ENCODE data around the gene OR1F1. TPM values are rescaled to one million over a fixed set of nuclear protein-coding genes. Genes with fewer than 3 reads are reported as not detected.

Gene OR1F1
- total and polyA plus RNA-seq, 2 donors (not counting 1 experiment from before 2014, with no cell fraction given) = 0.23 TPM; not detected in 1

DNA sequence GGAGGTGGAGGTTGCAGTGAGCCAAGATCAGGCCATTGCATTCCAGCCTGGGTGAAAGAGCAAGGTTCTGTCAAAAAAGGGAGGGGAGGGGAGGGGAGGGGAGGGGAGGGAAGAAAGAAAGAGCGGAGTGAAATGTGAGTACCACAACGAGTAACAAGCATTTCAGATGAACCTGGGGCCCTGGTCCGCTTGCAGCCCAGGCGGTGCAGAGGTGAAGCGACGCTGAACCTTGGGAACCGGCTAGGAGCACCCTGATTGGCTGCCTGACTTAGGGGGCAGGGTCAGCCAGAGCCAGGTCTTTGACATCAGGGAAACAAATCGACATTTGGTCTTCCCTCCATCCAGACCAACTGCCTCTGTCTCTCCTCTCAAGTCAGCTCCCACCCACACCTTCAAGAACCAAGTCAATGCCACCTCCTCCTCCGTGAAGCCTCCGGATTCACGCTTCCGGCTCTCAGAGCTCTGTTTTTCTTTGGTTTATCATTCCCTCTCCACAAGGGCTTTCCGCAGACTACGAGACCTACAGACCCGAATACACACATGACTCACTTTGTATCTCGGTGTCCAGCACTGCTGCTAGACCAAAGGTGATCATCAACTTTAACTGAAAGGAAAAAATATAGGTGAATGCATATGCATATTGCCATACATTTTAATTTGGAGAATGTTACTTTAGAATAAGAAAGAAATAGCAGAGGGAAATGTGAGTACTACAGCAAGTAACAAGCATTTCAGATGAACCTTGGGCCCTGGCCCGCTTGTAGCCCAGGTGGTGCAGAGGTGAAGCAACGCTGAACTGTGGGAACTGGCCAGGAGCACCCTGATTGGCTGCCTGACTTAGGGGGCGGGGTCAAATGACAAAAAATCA is 19.3 kb downstream of the OR1F1 start:
- Histone ChIP-seq H3K9ac (ENCODE audit: insufficient read depth, low read length) (no peak overlapping the region), H3K27me3 (ENCODE audit: control insufficient read depth, insufficient read depth, low read length) (no peaks in the 10 kb centered on the region), H3K36me3 (ENCODE audit: control insufficient read depth, insufficient read depth, low read length) (no peaks in the 10 kb centered on the region), H2AFZ (ENCODE audit: low read length) (no peak overlapping the region), H3K4me3 (replicated peaks in 1 of 4; ENCODE audit: control extremely low read depth in 1 of 4, insufficient read depth in 1 of 4, low read depth in 3 of 4, low read length in 4 of 4) (no peak overlapping the region), H4K20me1 (ENCODE audit: control insufficient read depth, extremely low read depth, insufficient read depth, low read length) (no peaks in the 10 kb centered on the region), H3K27ac (ENCODE audit: insufficient read depth, low read length) (no peak overlapping the region), H3K4me1 (ENCODE audit: control insufficient read depth, extremely low read depth, insufficient read depth, low read length) (no peaks in the 10 kb centered on the region), H3K9me3 (ENCODE audit: control insufficient read depth, insufficient read depth, low read depth, low read length) (no peaks in the 10 kb centered on the region), H3K4me2 (ENCODE audit: extremely low read depth, insufficient read depth, low read length) (no peak overlapping the region), H3K79me2 (ENCODE audit: control insufficient read depth, insufficient read depth, low read length) (no peaks in the 10 kb centered on the region)
- DNase-seq (ENCODE audit: low read depth in 2 of 2) = no peak
- TF ChIP-seq, protein P1, sequence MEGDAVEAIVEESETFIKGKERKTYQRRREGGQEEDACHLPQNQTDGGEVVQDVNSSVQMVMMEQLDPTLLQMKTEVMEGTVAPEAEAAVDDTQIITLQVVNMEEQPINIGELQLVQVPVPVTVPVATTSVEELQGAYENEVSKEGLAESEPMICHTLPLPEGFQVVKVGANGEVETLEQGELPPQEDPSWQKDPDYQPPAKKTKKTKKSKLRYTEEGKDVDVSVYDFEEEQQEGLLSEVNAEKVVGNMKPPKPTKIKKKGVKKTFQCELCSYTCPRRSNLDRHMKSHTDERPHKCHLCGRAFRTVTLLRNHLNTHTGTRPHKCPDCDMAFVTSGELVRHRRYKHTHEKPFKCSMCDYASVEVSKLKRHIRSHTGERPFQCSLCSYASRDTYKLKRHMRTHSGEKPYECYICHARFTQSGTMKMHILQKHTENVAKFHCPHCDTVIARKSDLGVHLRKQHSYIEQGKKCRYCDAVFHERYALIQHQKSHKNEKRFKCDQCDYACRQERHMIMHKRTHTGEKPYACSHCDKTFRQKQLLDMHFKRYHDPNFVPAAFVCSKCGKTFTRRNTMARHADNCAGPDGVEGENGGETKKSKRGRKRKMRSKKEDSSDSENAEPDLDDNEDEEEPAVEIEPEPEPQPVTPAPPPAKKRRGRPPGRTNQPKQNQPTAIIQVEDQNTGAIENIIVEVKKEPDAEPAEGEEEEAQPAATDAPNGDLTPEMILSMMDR (conservative IDR thresholded peaks at IDR 0.05 in 1 of 2, IDR thresholded peaks at IDR 0.05 in 1 of 2; ENCODE audit: low read depth in 1 of 2, low read length in 2 of 2) = no peak
- TF ChIP-seq EZH2 (IDR thresholded peaks at IDR 0.05; ENCODE audit: low read length, missing control alignments) = no peak

DNA sequence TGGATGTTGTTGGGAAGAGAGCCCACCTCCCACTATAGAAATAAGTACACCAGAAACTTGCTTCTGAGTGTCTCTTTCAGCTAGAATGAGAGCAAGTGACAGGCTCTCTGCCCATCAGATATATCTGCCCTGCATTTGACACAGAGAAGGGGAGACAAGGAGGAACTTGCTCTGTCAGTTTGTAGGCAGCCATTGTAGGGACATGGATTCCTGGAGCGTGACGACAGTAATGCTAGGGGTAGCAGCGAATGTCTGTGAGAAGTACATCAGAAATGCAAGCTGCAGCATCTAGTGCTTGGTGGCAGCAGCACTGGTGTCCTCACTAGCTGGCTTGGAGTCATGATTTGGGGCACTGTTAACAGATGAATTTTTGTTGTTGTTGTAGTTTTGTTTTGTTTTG is 24.0 kb downstream of the OR1F1 start:
- no peak overlapping the region for H3K4me3 ChIP-seq (replicated peaks in 1 of 4; ENCODE audit: control extremely low read depth in 1 of 4, insufficient read depth in 1 of 4, low read depth in 3 of 4, low read length in 4 of 4)
- no peaks in the 10 kb centered on the region for H3K9me3 ChIP-seq (ENCODE audit: control insufficient read depth, insufficient read depth, low read depth, low read length)
- H3K36me3 ChIP-seq (ENCODE audit: control insufficient read depth, insufficient read depth, low read length) = no peaks in the 10 kb centered on the region
- no peak overlapping the region for H3K27ac ChIP-seq (ENCODE audit: insufficient read depth, low read length)
- H3K79me2 ChIP-seq (ENCODE audit: control insufficient read depth, insufficient read depth, low read length) = no peaks in the 10 kb centered on the region
- TF ChIP-seq, protein P1 (conservative IDR thresholded peaks at IDR 0.05 in 1 of 2, IDR thresholded peaks at IDR 0.05 in 1 of 2; ENCODE audit: low read depth in 1 of 2, low read length in 2 of 2) = no peak
- TF ChIP-seq EZH2 (IDR thresholded peaks at IDR 0.05; ENCODE audit: low read length, missing control alignments) = no peak
- H3K4me1 ChIP-seq (ENCODE audit: control insufficient read depth, extremely low read depth, insufficient read depth, low read length) = no peaks in the 10 kb centered on the region
- H2AFZ ChIP-seq (ENCODE audit: low read length) = no peak overlapping the region
- no peaks in the 10 kb centered on the region for H4K20me1 ChIP-seq (ENCODE audit: control insufficient read depth, extremely low read depth, insufficient read depth, low read length)
- H3K4me2 ChIP-seq (ENCODE audit: extremely low read depth, insufficient read depth, low read length) = no peak overlapping the region
- no peak for DNase-seq (ENCODE audit: low read depth in 2 of 2)
- no peak overlapping the region for H3K9ac ChIP-seq (ENCODE audit: insufficient read depth, low read length)
- no peaks in the 10 kb centered on the region for H3K27me3 ChIP-seq (ENCODE audit: control insufficient read depth, insufficient read depth, low read length)

DNA sequence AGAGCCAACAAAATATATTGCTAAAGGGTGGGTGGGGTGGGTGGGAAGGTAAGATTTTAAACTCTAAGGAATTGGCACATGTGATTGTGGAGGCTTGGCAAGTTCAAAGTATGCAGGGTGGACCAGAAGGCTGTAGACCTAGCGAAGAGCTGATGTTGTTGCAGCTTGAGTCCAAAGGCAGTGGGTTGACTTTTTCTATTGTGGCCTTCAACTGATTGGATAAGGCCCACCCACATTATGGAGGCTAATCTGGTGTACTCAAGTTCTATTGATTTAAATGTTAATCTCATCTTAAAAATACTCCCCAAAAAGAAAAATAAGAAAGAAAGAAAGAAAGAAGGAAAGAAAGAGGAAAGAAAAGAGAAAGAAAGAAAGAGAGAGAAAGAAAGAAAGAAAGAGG is 24.6 kb downstream of the OR1F1 start:
- Histone ChIP-seq H3K36me3 (ENCODE audit: control insufficient read depth, insufficient read depth, low read length) (no peaks in the 10 kb centered on the region), H2AFZ (ENCODE audit: low read length) (no peak overlapping the region), H3K79me2 (ENCODE audit: control insufficient read depth, insufficient read depth, low read length) (no peaks in the 10 kb centered on the region), H3K9ac (ENCODE audit: insufficient read depth, low read length) (no peak overlapping the region), H3K4me1 (ENCODE audit: control insufficient read depth, extremely low read depth, insufficient read depth, low read length) (no peaks in the 10 kb centered on the region), H3K4me3 (replicated peaks in 1 of 4; ENCODE audit: control extremely low read depth in 1 of 4, insufficient read depth in 1 of 4, low read depth in 3 of 4, low read length in 4 of 4) (no peak overlapping the region), H3K27ac (ENCODE audit: insufficient read depth, low read length) (no peak overlapping the region), H3K9me3 (ENCODE audit: control insufficient read depth, insufficient read depth, low read depth, low read length) (no peaks in the 10 kb centered on the region), H3K4me2 (ENCODE audit: extremely low read depth, insufficient read depth, low read length) (no peak overlapping the region), H4K20me1 (ENCODE audit: control insufficient read depth, extremely low read depth, insufficient read depth, low read length) (no peaks in the 10 kb centered on the region), H3K27me3 (ENCODE audit: control insufficient read depth, insufficient read depth, low read length) (no peaks in the 10 kb centered on the region)
- no peak for TF ChIP-seq EZH2 (IDR thresholded peaks at IDR 0.05; ENCODE audit: low read length, missing control alignments)
- TF ChIP-seq, protein P1 (conservative IDR thresholded peaks at IDR 0.05 in 1 of 2, IDR thresholded peaks at IDR 0.05 in 1 of 2; ENCODE audit: low read depth in 1 of 2, low read length in 2 of 2) = no peak
- no peak for DNase-seq (ENCODE audit: low read depth in 2 of 2)

All from fibroblast of lung (primary cell).